ENCODE measurements around the gene DUSP10. TPM values are rescaled to one million over a fixed set of nuclear protein-coding genes. Genes with fewer than 3 reads are reported as not detected.

The DUSP10 gene
- total and polyA plus RNA-seq, 3 donors from 2014 or later, result 12.3 to 17.4 (median 14.6) TPM

- no peak overlapping the region for H3K4me3 ChIP-seq
- H3K4me1 ChIP-seq, result no peaks in the 10 kb centered on the region
- intact Hi-C loops (cut with DNase I; ENCODE audit: low total_unique reads), result no loop called here
- no peaks in the 10 kb centered on the region for H3K36me3 ChIP-seq (ENCODE audit: low read depth, missing control alignments)
- WGBS, 2 donors, result 56 to 82% methylated on average over 3 of the region's 3 CpGs
- no peak for DNase-seq
- no peak overlapping the region for H3K27ac ChIP-seq
- H3K27me3 ChIP-seq, result no peaks in the 10 kb centered on the region
- TF ChIP-seq CTCF (IDR thresholded peaks at IDR 0.05) (no peak), POLR2A (IDR thresholded peaks at IDR 0.05) (no peak)
- no peaks in the 10 kb centered on the region for H3K9me3 ChIP-seq
Measured at GRCh38 chr1:221697923-221698425, 43.9 kb downstream of the DUSP10 start.

- H3K36me3 ChIP-seq (ENCODE audit: low read depth, missing control alignments), result no peaks in the 10 kb centered on the region
- no peak overlapping the region for H3K4me3 ChIP-seq
- DNase-seq, result no peak
- 91 to 95% methylated on average over 3 of the region's 3 CpGs for WGBS, 2 donors
- no peak overlapping the region for H3K27ac ChIP-seq
- intact Hi-C loops (cut with DNase I; ENCODE audit: low total_unique reads), result no loop called here
- H3K4me1 ChIP-seq, result no peaks in the 10 kb centered on the region
- no peaks in the 10 kb centered on the region for H3K27me3 ChIP-seq
- TF ChIP-seq POLR2A (IDR thresholded peaks at IDR 0.05) (no peak), CTCF (IDR thresholded peaks at IDR 0.05) (no peak)
- H3K9me3 ChIP-seq, result no peaks in the 10 kb centered on the region
Measured at GRCh38 chr1:221696718-221697461, 45.0 kb downstream of the DUSP10 start.

GRCh38 chr1:221696027-221696426 is 45.9 kb downstream of the DUSP10 start:
- Histone ChIP-seq H3K36me3 (ENCODE audit: low read depth, missing control alignments) (no peaks in the 10 kb centered on the region), H3K4me1 (no peaks in the 10 kb centered on the region), H3K9me3 (no peaks in the 10 kb centered on the region), H3K27ac (no peak overlapping the region), H3K4me3 (no peak overlapping the region), H3K27me3 (no peaks in the 10 kb centered on the region)
- no peak for TF ChIP-seq POLR2A (IDR thresholded peaks at IDR 0.05)
- TF ChIP-seq CTCF (IDR thresholded peaks at IDR 0.05), result no peak
- DNase-seq, result no peak
- intact Hi-C loops (cut with DNase I; ENCODE audit: low total_unique reads), result no loop called here

GRCh38 chr1:221695301-221695700 is 46.6 kb downstream of the DUSP10 start:
- TF ChIP-seq POLR2A (IDR thresholded peaks at IDR 0.05) (no peak), CTCF (IDR thresholded peaks at IDR 0.05) (no peak)
- intact Hi-C loops (cut with DNase I; ENCODE audit: low total_unique reads), result no loop called here
- Histone ChIP-seq H3K9me3 (no peaks in the 10 kb centered on the region), H3K36me3 (ENCODE audit: low read depth, missing control alignments) (no peaks in the 10 kb centered on the region), H3K27ac (no peak overlapping the region), H3K27me3 (no peaks in the 10 kb centered on the region), H3K4me3 (no peak overlapping the region), H3K4me1 (no peaks in the 10 kb centered on the region)
- no peak for DNase-seq
- WGBS, 2 donors, result 81 to 87% methylated on average over 1 of the region's 1 CpG

GRCh38 chr1:221694109-221694508 is 47.8 kb downstream of the DUSP10 start:
- H3K36me3 ChIP-seq (ENCODE audit: low read depth, missing control alignments), result no peaks in the 10 kb centered on the region
- no peak overlapping the region for H3K27ac ChIP-seq
- intact Hi-C loops (cut with DNase I; ENCODE audit: low total_unique reads), result no loop called here
- H3K27me3 ChIP-seq, result no peaks in the 10 kb centered on the region
- TF ChIP-seq POLR2A (IDR thresholded peaks at IDR 0.05) (no peak), CTCF (IDR thresholded peaks at IDR 0.05) (no peak)
- no peak overlapping the region for H3K4me3 ChIP-seq
- H3K9me3 ChIP-seq, result no peaks in the 10 kb centered on the region
- DNase-seq, result no peak
- no peaks in the 10 kb centered on the region for H3K4me1 ChIP-seq
